Pons (tissue), 1 donor: ENCODE data around the gene GINS1.
A peak's percentile ranks its signal among the peaks of the same experiment; 100 is the strongest.

ENCODE experiments used
- DNase-seq: peaks from one replicate; pipeline ENCODE4 v3.0.0-alpha.2; 2016; ENCODE audit warnings: low spot score

The GINS1 gene

DNA sequence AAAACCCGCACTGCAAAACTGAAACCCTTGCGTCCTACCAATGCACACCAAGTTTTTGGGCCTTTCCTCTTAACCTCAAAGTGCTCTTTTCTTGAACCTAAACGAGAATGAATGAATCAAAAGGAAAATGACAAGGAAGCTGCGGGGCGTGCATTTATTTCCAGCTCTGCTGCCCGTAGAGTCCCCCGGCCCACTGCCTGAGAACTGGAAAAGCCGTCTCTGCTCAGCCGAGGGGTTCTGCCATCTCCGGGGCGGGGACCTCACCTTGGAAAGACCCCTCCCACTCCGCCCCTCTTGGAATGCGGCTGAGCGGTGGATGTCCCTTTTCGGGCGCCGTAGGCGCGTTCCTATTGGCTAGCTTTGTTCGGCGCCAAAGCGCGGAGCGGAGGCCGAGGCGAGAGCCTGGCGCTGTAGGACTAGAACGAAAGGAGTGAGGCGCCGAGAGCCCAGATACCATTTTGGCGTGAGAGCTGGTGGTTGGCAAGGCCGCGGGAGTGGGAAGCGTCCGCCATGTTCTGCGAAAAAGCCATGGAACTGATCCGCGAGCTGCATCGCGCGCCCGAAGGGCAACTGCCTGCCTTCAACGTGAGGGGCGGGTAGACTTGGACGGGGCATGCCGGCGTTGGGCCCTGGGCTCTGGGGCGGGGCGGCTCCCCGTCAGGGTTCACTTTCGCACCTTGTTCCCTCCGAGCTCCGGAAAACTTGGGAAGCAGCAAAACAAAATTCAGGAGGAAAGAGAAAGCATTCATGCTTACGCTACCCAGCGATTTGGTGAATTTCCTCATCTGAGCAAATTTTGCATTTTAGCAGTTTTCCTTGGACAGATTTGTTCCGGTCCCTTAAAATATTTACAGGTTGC is at the start of gene GINS1:
GINS1 (plus strand) TSS at position 363 of the 859 bp plus-strand sequence; CDS start at position 511, 148 bp downstream.
- peak; percentile 67 for DNase-seq

DNA sequence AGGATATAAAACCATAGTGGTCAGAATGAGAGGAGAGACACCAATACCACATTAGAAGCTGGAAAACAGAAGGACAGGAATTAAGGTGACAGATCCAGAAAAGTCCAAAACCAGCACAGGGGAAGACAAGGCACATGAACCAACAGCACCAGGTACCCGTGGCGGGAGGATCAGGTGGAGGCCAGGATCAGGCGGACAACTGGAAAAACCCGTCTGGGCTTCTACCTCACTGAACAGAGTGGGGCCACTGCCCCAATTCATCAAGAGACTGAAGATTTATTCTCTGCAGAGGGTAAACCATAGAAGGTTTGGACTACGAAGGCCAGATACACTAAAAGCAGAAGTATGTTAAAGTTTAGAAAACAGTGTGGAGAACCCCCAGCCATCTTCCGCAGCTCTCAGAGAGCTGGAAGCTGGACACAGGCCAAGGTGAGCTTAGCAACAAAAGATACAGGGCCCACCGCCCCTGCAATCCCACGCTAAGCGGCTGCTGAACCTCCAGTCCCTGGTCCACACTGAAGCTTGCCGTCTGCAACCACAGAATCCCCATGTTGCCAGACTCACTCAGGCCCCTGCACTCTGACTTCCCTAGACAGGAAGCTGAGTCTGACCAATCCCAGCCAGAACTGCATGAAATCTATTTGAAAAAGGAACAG is 46.7 kb upstream of the GINS1 start:
- no peak for DNase-seq

DNA sequence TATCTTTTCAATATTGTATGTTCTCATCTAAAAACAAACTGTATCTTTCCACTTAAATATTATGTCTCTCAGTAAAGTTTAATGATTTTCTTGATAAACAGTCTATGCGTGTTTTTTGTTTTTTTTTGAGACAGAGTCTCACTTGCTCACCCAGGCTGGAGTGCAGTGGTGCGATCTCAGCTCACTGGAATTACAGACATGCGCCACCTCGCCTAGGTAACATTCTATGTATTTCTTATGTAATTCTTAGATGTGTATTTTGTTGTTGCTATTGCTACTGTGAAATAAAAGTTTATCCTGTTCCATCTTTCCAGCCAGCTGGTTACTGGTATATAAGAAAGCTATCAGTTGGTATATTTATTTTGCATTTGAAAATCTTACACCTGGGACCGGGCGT is 46.2 kb upstream of the GINS1 start:
- DNase-seq = no peak

DNA sequence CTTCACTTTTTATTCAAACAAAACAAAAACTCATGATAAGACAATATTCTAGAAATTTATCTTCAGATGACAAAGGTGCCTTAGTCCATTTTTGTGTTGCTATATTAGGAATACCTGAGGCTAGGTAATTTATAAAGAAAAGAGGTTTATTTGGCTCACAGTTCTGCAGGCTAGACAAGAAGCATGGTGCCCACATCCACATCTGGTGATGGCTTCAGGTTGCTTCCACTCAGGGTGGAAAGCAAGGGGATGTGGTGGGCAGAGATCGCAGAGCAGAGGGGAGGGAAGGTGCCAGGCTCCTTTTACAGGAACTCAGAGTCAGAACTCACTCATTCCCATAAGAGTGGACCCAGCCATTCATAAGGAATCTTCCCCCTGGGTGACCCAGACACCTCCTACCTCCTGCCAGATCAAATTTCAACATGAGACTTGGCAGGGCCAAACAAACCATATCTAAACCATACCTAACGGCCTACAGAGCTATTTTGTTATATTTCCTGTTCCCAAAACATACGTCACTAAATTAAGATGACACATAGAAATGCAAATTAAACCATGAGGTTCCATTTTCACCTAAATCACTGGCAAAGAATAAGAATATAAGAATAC is 43.2 kb upstream of the GINS1 start:
- no peak for DNase-seq

DNA sequence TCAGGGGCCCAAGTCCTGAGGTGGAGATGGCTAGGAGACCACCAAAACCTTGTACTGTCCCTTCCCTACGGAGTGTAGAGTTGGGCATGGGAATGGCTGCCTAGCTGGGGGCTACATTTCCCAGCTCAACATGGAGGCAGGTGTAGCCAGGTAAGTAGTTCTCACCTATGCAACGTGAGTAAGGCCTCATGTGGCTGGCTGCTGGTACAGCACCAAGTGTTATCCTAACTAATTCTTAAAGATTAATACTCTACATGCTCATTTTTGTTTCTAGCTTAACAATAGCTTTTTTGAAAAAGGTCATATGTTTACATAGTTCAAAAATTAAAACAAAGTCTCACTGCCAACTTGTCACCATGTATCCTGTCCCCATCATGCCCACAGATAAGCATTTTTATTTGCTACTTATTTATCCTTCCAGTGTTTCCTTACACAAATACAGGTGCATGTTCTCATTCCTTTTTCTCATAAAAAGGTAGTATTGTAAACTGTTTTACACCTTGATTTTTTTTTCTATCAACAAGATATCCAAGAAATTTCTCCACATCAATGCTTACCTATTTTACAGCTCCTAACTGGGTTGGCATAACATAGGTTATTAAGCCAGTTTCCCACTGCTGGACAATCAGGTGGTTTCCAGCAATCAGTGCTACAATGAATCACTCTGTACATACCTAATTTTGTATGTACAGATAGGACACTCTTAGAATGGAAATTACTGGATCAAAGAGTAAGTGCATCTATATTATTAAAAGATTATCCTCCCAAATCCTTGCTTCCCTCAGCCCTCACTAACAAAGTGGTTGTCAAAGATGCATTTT is 42.4 kb upstream of the GINS1 start:
- DNase-seq = no peak

DNA sequence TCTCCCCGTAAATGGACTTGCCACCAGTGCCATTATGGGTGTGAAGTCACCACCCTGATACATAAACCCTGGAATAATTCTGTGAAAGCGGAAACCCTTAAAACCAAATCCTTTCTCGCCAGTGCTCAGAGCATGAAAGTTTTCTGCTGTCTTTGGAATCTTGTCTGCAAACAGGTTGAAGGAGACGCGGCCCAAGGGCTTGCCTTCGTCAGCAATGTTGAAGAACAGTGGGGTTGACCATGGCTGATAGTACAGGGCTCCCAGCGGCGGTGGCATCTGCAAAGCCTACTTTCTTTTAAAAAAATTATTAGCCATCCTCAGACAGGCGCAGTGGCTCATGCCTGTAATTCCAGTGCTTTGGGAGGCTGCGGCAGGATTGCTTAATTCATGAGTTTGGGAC is 38.9 kb upstream of the GINS1 start:
- DNase-seq = no peak

DNA sequence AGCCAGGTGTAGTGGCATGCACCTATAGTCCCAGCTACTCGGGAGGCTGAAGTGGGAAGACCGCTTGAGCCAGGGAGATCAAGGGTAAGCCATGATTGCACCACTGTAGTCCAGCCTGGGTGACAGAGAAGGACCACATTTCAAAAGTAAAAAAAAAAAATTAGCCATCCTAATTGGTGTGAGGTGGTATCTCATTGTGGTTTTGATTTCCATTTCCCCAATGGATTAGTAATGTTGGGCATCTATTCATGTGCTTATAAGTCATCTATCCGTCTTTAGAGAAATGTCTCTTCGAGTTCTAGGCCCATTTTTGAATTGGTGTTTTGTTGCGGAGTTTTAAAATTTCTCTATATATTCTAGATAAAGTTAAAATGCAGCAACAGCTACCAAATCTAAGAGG is 38.5 kb upstream of the GINS1 start:
- DNase-seq = no peak

DNA sequence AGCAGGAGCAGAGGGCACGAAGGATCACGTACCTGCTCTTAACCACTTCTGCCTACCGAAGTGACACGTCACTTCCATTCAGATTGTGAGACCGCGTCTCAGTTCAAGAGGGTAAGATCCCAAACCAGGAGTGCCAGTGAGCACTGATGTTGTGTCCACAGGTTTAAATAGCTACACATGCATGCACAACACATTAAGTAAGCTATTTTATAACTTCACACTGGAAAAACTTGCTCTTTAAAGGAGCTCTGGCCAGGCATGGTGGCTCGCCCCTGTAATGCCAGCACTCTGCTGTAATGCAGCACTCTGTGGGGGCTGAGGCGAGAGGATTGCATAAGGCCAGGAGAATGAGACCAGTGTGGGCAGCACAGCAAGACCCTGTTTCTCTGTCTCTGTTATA is 37.9 kb upstream of the GINS1 start:
- DNase-seq = no peak

DNA sequence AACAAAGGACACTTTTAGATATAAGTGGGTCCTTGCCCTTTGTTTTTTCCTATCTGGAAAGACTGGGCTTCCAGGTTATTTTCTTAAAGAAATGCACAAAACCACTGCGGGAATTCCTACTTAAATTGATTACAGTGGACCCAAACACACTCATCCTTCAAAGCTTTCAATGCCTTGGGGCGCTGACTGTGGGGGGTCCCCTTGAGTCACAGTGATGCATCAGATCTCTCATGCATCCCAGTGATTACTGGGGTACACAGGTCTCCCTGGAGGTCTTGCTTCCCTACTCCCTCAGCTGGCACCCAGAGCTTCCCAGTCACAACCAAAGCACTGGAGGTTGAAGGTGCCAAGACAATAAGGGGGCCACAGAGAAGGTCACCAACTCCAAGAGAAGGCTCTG is 37.5 kb upstream of the GINS1 start:
- DNase-seq = no peak

DNA sequence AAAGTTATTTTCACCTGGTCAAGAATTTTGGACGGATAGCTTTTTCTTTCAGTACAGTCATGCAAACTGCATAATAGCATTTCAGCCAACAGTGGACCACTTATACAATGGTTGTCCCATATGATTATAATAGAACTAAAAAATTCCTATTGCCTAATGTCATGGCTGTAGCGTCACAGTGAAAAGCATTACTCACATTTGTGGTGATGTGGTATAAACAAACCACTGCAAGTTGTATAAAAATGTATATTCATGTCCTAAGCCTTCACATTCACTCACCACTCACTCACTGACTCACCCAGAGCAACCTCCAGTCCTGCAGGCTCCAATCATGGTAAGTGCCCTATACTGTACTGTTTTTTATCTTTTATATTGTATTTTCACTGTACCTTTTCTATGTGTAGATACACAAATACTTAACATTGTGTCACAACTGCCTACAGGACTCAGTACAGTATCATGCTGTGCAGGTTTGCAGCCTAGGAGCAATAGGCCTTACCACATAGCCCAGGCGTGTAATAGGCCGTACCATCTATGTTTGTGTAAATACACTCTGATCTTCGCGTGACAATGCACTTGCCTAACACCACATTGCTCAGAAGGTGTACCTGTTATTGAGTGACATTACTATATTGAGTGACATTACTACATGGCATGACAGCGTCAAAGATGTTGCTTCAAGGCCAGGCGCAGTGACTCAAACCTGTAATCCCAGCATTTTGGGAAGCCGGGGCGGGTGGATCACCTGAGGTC is 34.7 kb upstream of the GINS1 start:
- DNase-seq = no peak

DNA sequence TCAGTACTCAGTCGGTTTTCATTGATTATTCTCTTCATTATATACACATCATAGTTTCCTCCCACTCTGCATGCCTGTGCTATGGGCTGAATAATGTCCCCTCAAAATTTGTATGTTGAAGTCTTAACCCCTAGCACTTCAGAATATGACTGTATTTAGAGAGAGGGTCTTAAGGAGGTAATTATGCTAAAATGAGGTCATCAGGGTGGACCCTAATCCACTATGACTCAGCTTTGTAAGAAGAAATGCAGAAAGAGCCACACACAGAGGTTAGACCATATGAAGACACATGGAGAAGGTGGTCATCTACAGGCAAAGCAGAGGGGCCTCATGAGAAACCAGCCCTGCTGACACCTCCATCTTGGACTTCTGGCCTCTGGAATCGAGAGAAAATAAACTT is 32.6 kb upstream of the GINS1 start:
- no peak for DNase-seq

DNA sequence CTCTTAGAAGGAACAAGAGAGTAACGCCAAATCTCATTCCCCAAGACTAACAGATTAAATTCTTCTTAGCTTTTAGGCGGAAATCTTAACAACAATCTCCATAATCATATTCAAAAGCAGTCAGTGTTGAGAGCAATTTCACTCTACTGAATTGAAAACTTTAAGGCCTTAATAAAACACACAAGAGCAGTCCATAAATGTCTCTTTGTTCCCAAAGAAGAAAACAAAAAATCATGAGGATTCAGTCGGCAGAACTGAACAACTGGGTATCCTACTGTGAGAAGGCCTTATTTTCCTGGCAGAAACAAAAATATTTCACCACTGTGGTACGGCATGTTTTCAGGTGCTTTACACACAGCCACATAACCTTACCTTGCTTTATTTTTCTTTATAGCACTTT is 31.2 kb upstream of the GINS1 start:
- peak; percentile 89 for DNase-seq

DNA sequence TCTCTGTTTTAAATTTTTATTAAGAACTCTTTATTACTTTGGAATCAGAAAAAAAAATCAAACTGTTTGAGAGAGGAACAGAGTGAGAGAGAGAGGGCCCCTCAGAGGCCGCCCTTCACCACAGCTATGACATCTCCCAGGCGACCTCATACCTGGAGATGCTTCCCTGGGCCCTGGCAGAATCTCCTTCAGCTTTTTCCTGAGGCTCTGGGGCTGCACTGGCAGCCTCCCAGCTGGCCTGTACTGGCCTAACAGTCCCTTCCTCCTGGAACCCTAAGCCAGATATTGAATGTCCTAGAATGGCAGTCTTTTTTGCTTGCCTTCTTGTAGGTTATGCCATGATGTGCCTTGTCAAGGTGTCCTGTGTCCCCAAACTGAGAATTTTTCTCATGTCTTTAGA is 30.6 kb upstream of the GINS1 start:
- peak; percentile 34 for DNase-seq

DNA sequence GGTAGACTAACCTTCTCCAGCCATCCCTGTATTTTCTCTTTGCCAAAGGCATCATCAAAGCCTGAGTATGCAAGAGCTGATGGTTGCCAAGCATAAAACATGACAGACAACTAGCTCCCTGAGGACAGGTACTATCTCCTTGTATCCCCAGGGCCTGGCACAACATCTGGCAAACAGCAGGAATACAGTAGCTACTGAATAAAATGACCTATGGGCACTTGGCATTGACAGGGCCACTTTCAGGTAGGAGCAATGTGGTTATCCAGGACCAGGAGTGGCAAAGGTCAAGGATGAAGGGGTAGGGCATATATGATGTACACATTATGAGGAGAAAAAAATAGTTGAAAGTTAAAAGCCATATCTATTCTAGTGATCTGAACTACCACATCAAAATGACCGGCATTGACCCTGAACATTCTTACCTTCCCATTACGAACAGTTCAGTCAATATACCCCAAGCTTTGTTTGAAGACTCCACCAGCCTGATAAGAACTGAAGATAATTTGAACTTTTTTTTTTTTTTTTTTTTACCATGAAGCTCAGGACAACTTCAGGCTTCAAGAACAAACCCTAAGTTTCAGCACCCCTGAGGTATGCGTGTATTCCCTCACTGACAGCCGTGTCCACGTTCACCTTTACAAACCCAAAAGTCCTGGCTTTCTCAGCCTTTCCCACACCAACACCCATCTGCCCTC is 29.1 kb upstream of the GINS1 start:
- DNase-seq = no peak

DNA sequence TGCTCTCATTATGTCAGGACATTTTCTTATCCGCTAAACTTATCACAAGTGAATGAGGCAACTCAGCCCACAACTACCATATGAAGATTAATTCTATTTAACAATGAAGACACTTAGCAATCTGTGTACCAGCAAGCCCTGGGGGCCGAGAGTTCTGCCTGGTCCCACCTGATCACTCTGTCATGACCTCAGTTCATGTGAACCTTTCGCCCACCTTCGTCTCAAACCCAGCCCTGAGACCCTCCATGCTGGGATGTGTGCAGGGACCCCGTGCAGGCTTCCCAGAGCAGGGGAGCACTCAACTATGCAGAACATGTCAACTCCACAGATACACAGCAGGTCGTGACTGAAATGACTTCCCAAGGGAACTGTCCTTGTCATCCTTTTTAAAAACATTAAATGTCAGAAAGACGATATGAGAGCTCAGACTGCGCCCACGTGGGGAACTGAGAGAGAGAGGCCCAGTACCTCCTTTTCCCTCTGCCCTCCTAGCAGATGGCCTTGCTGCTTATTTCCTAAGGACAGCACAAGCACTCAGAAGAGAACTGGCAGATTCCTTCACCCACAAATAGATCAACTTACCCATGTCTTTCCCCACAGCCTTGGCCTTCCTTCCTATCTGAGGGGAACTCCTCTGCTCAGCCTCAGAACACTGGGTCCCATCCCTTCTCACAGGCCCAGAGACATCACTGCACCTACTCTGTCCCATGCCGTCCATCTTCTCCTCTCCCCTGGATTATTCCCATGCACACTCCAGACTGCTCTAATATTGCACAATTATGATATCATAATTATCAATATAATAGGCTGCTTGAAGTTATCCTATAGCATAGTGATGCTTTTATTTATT is 28.4 kb upstream of the GINS1 start:
- no peak for DNase-seq

DNA sequence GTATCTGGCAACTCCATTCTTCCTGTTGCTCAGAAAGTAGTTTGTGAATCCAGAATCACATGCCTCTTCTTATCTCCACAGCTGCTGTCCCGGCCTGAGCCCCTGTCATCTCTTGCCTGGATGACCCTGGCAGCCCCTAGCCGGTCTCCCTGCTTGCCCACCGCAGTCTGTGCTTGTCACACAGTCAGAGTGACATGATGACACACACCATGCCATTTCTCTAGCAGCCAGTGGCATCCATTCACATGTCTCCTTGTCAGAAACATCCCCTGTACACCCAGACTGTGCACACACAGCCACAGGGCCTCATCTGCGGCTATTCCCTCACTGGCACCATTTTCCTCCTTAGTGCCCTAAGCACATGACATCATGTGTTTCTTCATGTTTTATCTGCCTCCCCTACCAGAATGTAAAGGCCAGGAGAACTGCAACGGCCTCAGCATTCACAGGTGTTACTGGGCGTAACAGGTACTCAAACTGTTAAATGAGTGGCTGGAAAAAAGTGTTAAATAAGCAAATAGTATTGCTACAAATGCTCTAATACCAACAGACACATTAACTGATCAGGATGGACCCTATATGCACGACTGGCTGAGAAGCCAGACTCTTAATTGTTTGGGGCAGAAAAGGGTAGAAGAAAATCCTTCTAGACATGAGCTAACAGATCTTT is 26.4 kb upstream of the GINS1 start:
- DNase-seq = no peak

DNA sequence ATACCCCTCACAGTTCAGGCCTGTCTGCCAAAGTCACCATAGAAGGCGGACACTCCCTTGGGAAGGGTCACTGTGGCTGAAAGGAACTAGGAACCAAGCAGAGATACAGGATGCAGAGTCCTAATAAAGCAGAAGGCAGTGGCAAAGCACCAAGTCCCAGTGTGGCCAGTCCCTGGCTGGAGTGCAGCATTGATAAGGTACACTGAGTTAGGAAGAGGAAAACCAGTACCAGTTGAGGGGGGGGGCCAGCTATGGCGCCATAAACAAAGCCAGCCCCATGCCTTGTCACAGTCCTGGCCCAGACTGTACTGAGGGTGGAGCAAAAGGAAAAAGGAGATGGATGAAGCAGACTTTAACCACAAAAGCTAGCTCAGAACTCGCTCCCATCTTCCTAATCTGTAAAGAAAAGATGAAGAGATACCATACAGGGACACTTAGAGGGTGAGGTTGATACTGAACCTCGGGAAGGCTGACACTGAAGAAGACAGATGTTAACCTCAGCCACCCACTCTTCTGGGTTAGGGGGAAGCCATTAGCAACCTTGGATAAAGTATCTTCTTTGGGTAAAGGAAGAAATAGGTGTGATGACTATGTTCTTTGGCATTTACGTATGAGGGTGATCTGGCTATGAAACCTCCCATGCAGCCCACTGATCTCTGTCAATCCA is 24.6 kb upstream of the GINS1 start:
- no peak for DNase-seq

DNA sequence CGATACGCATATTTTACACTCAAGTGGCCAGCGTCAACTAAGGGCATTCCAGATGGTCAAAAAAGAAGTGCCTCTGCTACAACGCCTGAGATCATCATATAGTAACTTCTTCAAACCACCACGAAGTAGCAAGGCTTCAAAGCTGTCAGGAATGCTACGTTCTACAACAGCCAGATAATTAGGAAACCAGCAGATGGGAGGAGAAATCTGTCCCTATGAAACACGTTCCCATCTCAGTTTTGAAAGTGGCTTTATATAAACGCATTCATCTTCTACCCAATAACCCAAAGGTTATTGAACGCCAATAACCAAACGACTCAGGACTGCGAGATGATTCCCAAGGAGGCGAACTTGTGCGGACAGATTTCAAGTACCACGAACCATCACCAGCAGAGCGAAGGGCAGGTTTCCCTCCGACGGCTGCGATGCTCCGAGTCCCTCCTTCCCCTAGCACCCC is 18.0 kb upstream of the GINS1 start:
- peak; percentile 49 for DNase-seq
